ENCODE data around the gene RPP25L.

DNA sequence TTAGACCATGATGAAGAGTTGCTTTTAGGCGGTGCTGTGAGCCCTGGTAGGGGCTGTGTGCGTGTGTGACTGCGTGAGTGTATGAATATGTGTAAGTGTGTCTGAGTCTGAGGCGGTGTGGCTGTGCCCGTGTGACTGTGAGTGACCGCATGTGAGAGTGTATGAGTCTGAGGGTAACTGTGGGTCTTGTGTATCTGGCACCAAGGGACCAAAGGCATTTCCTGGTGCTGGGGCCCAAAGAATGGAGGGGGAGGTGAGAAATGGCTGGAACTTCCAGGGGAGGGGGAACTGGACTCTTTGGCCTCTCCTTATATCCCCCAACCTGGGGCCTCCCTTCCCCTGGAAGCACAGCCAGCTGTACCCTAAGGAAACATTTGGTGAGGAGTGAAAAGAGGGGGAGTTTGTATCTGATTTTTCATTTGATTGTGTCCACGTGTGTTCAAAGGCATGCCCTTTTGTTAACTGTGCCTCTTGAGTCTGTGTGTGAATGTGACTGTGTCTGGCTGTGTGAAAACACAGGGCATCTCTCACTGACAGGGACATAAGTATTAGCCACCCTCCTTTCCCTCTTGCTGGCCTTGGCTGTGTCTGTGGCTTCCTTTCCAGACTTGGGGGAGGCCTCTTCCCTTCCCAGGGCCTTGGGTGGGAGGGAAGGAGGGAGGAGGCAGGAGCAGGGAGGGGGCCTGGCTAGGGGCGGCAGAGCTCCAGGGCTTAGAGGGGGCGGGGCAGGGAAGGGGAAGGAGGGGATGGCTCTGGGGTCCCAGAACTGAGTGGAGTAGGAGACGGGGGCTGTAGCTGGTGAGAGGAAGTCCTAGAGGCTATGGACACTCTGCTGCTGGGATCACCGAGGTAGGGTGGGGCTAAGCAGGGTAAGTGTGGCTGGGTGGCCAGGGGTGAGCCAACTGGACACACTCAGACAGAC is 41.5 kb upstream of the RPP25L start:
- TF ChIP-seq EZH2 (IDR thresholded peaks at IDR 0.05; ENCODE audit: low read length, unreplicated experiment), result no peak
- TF ChIP-seq, protein P1, sequence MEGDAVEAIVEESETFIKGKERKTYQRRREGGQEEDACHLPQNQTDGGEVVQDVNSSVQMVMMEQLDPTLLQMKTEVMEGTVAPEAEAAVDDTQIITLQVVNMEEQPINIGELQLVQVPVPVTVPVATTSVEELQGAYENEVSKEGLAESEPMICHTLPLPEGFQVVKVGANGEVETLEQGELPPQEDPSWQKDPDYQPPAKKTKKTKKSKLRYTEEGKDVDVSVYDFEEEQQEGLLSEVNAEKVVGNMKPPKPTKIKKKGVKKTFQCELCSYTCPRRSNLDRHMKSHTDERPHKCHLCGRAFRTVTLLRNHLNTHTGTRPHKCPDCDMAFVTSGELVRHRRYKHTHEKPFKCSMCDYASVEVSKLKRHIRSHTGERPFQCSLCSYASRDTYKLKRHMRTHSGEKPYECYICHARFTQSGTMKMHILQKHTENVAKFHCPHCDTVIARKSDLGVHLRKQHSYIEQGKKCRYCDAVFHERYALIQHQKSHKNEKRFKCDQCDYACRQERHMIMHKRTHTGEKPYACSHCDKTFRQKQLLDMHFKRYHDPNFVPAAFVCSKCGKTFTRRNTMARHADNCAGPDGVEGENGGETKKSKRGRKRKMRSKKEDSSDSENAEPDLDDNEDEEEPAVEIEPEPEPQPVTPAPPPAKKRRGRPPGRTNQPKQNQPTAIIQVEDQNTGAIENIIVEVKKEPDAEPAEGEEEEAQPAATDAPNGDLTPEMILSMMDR (conservative IDR thresholded peaks at IDR 0.05; ENCODE audit: low read depth, low read length), result no peak
